H9 (cell line): Measurements from ENCODE around the gene PGBD4. TPM values are rescaled to one million over a fixed set of nuclear protein-coding genes. Genes with fewer than 3 reads are reported as not detected.

Experiments used
- DNase-seq: peaks from one replicate; pipeline ENCODE4 v3.0.0-alpha.2; 2017
- H2AFZ ChIP-seq: one replicate; pipeline ENCODE4 v1.6.1; 2013; ENCODE audit warnings: mild to moderate bottlenecking, low read length, control low read depth, moderate library complexity
- H2AK5ac ChIP-seq: 2 replicates; pipeline ENCODE4 v1.6.1; 2013; ENCODE audit warnings: low read length, control low read depth, mixed read lengths; ENCODE audit not compliant: insufficient read length
- H2BK120ac ChIP-seq: one replicate; pipeline ENCODE4 v1.6.1; 2013; ENCODE audit warnings: low read depth, mild to moderate bottlenecking, low read length, control low read depth, inconsistent platforms; ENCODE audit not compliant: poor library complexity, severe bottlenecking
- H2BK12ac ChIP-seq: 2 replicates; pipeline ENCODE4 v1.6.1; 2013; ENCODE audit warnings: low read length, control low read depth, mixed read lengths, low read depth; ENCODE audit not compliant: insufficient read length
- H2BK15ac ChIP-seq: 2 replicates; pipeline ENCODE4 v1.6.1; 2013; ENCODE audit warnings: low read depth, low read length, control low read depth
- H2BK20ac ChIP-seq: one replicate; pipeline ENCODE4 v1.6.1; 2013; ENCODE audit warnings: low read depth, mild to moderate bottlenecking, low read length, control low read depth, inconsistent platforms; ENCODE audit not compliant: poor library complexity, severe bottlenecking
- H2BK5ac ChIP-seq: 2 replicates; pipeline ENCODE4 v1.6.1; 2013; ENCODE audit warnings: low read length, control low read depth, mixed read lengths; ENCODE audit not compliant: insufficient read length
- H3K14ac ChIP-seq: 2 replicates; pipeline ENCODE4 v1.6.1; 2013; ENCODE audit warnings: low read length, control low read depth; ENCODE audit not compliant: insufficient read depth
- H3K18ac ChIP-seq: 2 replicates; pipeline ENCODE4 v1.6.1; 2013; ENCODE audit warnings: low read depth, mild to moderate bottlenecking, mixed read lengths, low read length, control low read depth; ENCODE audit not compliant: insufficient read length
- H3K23ac ChIP-seq: 2 replicates; pipeline ENCODE4 v1.6.1; 2013; ENCODE audit warnings: low read length, control low read depth, mixed read lengths, low read depth; ENCODE audit not compliant: insufficient read length
- H3K23me2 ChIP-seq: 2 replicates; pipeline ENCODE4 v1.6.1; 2013; ENCODE audit warnings: low read depth, mild to moderate bottlenecking, mixed read lengths, low read length, control low read depth; ENCODE audit not compliant: insufficient read length, poor library complexity, severe bottlenecking
- H3K27ac ChIP-seq: 2 replicates; pipeline ENCODE4 v1.5.1; 2013; ENCODE audit warnings: low read length, control low read depth, mixed read lengths, low read depth; ENCODE audit not compliant: insufficient read length
- H3K27me3 ChIP-seq: 2 replicates; pipeline ENCODE4 v1.6.1; 2013; ENCODE audit warnings: low read length, control low read depth, inconsistent platforms; ENCODE audit not compliant: insufficient read depth
- H3K4ac ChIP-seq: 2 replicates; pipeline ENCODE4 v1.6.1; 2013; ENCODE audit warnings: low read depth, mild to moderate bottlenecking, control low read depth, inconsistent platforms, low read length, moderate library complexity
- H3K4me1 ChIP-seq: 2 replicates; pipeline ENCODE4 v1.6.1; 2013; ENCODE audit warnings: low read length, control low read depth, inconsistent platforms; ENCODE audit not compliant: insufficient read depth
- H3K4me2 ChIP-seq: 2 replicates; pipeline ENCODE4 v1.6.1; 2013; ENCODE audit warnings: low read length, control low read depth, mixed read lengths; ENCODE audit not compliant: insufficient read length, insufficient read depth
- H3K56ac ChIP-seq: 2 replicates; pipeline ENCODE4 v1.6.1; 2013; ENCODE audit warnings: low read depth, mild to moderate bottlenecking, mixed read lengths, low read length, control low read depth; ENCODE audit not compliant: insufficient read length
- H3K79me1 ChIP-seq: 2 replicates; pipeline ENCODE4 v1.6.1; 2013; ENCODE audit warnings: low read depth, mild to moderate bottlenecking, moderate library complexity, low read length, control low read depth, inconsistent platforms; ENCODE audit not compliant: insufficient read depth, poor library complexity, severe bottlenecking
- H3K79me2 ChIP-seq: 2 replicates; pipeline ENCODE4 v1.6.1; 2013; ENCODE audit warnings: low read length, control low read depth, inconsistent platforms; ENCODE audit not compliant: insufficient read depth
- H3K9ac ChIP-seq: 2 replicates; pipeline ENCODE4 v1.6.1; 2013; ENCODE audit warnings: low read length, control low read depth, mixed read lengths; ENCODE audit not compliant: insufficient read length; ENCODE audit errors: extremely low read depth
- H3K9me3 ChIP-seq: one replicate; pipeline ENCODE4 v1.6.1; 2013; ENCODE audit warnings: low read depth, low read length, inconsistent platforms; ENCODE audit not compliant: control insufficient read depth
- H3T11ph ChIP-seq: one replicate; pipeline ENCODE4 v1.6.1; 2013; ENCODE audit warnings: mild to moderate bottlenecking, low read length, control low read depth, inconsistent platforms
- H4K20me1 ChIP-seq: one replicate; pipeline ENCODE4 v1.6.1; 2013; ENCODE audit not compliant: control insufficient read depth, insufficient read length, insufficient read depth
- H4K5ac ChIP-seq: 2 replicates; pipeline ENCODE4 v1.6.1; 2013; ENCODE audit warnings: low read depth, mild to moderate bottlenecking, mixed read lengths, low read length, control low read depth; ENCODE audit not compliant: insufficient read length
- H4K8ac ChIP-seq: replicated peaks from 2 replicates; pipeline ENCODE4 v1.6.1; 2013; ENCODE audit warnings: low read length, control low read depth, mixed read lengths, low read depth; ENCODE audit not compliant: insufficient read length
- H4K91ac ChIP-seq: 2 replicates; pipeline ENCODE4 v1.6.1; 2013; ENCODE audit warnings: low read depth, mild to moderate bottlenecking, moderate library complexity, mixed read lengths, low read length, control low read depth; ENCODE audit not compliant: insufficient read length
- H3K27ac Mint-ChIP-seq, 3 experiments: 2 replicates in 2 of 3; 3 replicates in 1 of 3; pipeline ENCODE4 v1.8.0; 2020 to 2021; ENCODE audit warnings: mixed read lengths in 3 of 3, mild to moderate bottlenecking in 1 of 3, moderate library complexity in 1 of 3
- H3K27me3 Mint-ChIP-seq: 2 replicates; pipeline ENCODE4 v1.8.0; 2021; ENCODE audit warnings: low read depth, mild to moderate bottlenecking, moderate library complexity, mixed read lengths
- H3K36me3 Mint-ChIP-seq, 3 experiments: 2 replicates in 2 of 3; 3 replicates in 1 of 3; pipeline ENCODE4 v1.8.0; 2020 to 2021; ENCODE audit warnings: low read depth in 3 of 3, mixed read lengths in 3 of 3; ENCODE audit not compliant: insufficient read depth in 1 of 3
- H3K4me1 Mint-ChIP-seq, 2 experiments: 2 replicates each; pipeline ENCODE4 v1.8.0; 2020; ENCODE audit warnings: mixed read lengths in 2 of 2
- H3K4me3 Mint-ChIP-seq, 2 experiments: 2 replicates in 1 of 2; 3 replicates in 1 of 2; pipeline ENCODE4 v1.8.0; 2020 to 2021; ENCODE audit warnings: mild to moderate bottlenecking in 2 of 2, mixed read lengths in 2 of 2, moderate library complexity in 1 of 2
- H3K9me3 Mint-ChIP-seq, 2 experiments: 2 replicates in 1 of 2; 3 replicates in 1 of 2; pipeline ENCODE4 v1.8.0; 2020; ENCODE audit warnings: mild to moderate bottlenecking in 2 of 2, mixed read lengths in 2 of 2, moderate library complexity in 1 of 2
- CTCF ChIP-seq: fragments of 200-600 bp; sonication (generic); conservative IDR thresholded peaks from 3 replicates; pipeline ENCODE4 v1.8.0; 2021; ENCODE audit warnings: antibody characterized with exemption, mild to moderate bottlenecking
- WGBS: extraction: QIAGEN DNeasy Blood & Tissue Kit; methylation state at CpG from one replicate; pipeline ENCODE4 v1.1.7; 2013; ENCODE audit warnings: missing lambda C conversion rate, low lambda C conversion rate, mixed read lengths; ENCODE audit not compliant: insufficient read length; ENCODE audit errors: extremely low coverage; 5-methylcytosine and 5-hydroxymethylcytosine counted together
- total RNA-seq: library from RNA; stranded (reverse); gene quantifications from 2 replicates; pipeline ENCODE4 v1.2.1, GENCODE V29; 2021

The PGBD4 gene
- total RNA-seq, 1 experiment from 2014 or later: 1.2 TPM

DNA sequence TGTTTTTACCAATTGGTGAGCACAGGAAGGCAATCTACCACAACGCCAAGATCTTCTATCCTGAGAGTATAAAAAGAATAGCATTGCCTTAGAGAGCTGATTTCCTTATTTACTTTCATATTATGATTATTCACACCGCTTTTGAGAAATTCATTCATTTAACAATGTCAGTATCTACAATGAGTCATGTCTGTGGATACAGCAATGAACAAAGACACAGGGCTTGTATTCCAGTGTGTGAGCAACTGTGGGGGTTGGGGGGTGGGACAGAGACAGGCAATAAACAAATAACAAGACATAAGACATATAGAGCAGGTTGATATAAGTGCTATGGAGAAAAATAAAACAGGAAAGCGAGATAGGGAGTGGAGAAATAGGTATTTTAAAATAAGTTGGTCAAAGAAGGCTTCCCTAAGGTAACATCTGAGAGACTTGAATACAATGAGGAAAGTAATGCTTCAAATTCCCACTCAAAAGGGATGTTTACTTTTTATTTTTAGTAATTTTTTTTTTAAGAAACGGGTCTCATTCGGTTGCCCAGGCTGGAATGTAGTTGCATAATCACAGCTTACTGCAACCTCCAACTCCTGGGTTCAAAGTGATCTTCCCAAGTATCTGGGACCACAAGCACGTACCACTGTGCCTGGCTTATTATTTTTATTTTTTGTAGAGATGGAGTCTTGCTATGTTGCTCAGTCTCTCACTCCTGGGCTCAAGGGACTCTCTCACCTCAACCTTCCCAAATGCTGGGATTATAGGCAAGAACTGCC lies 45.7 kb downstream of the PGBD4 start:
- Histone ChIP-seq H3K27ac (no peak overlapping the region), H3K79me1 (no peaks in the 10 kb centered on the region), H2BK120ac (no peak overlapping the region), H2AFZ (no peak overlapping the region), H3K4ac (no peak overlapping the region), H4K20me1 (no peaks in the 10 kb centered on the region), H3K79me2 (no peaks in the 10 kb centered on the region), H4K5ac (no peak overlapping the region), H3K23ac (no peak overlapping the region), H3K9me3 (no peaks in the 10 kb centered on the region), H2BK12ac (no peak overlapping the region), H4K91ac (no peak overlapping the region), H2AK5ac (no peak overlapping the region), H2BK20ac (no peak overlapping the region), H2BK15ac (no peak overlapping the region), H3K18ac (no peak overlapping the region), H4K8ac (no peak overlapping the region), H3K4me2 (no peak overlapping the region), H2BK5ac (no peak overlapping the region), H3K27me3 (no peaks in the 10 kb centered on the region), H3K4me1 (no peaks in the 10 kb centered on the region), H3K9ac (no peak overlapping the region), H3K23me2 (no peaks in the 10 kb centered on the region), H3K56ac (no peak overlapping the region), H3T11ph (no peak overlapping the region), H3K14ac (no peak overlapping the region)
- Mint-ChIP-seq H3K4me1 (no peaks in the 10 kb centered on the region), H3K36me3 (peaks cover 25 to 75% (median 63%) of the 10 kb centered on the region in 3 experiments), H3K27ac (no peak overlapping the region), H3K4me3 (no peak overlapping the region), H3K9me3 (no peaks in the 10 kb centered on the region), H3K27me3 (no peaks in the 10 kb centered on the region)
- WGBS: no CpG with 5 or more reads among the region's 6 CpGs
- no peak for DNase-seq
- TF ChIP-seq CTCF: no peak
